Measurements from ENCODE around the gene LPP. TPM values are rescaled to one million over a fixed set of nuclear protein-coding genes. Genes with fewer than 3 reads are reported as not detected.

Gene LPP
- total and polyA plus RNA-seq, 2 donors (not counting 1 experiment from before 2014, with no cell fraction given): 7.6 to 81.7 TPM

DNA sequence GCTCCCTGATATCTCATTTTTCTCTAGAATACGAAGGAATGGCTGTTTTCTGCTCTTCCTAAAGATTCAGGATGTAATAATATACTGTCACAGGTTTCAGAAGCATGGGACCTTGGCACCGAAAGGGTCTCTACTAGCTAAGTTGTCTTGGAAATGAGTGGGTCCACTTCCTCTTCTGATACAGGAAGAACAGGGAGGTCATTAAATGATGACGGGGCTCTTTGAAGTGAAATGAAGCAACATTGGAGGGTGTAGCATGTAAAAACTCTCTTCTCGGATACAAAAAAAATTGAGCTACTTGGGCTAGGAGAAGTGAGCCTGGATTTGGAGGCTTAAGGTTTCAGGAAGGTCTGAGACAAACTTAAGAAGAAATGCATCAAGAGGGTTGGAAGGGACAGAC lies 668.0 kb downstream of the LPP start:
- no peak overlapping the region for H3K27ac ChIP-seq (ENCODE audit: low read length in 2 of 2)
- H3K4me3 ChIP-seq (ENCODE audit: control extremely low read depth in 1 of 5, extremely low read depth in 1 of 5, insufficient read depth in 1 of 5, low read depth in 2 of 5, low read length in 4 of 5): no peak overlapping the region
- no peaks in the 10 kb centered on the region for H3K9me3 ChIP-seq (ENCODE audit: control extremely low read depth in 1 of 3, control insufficient read depth in 2 of 3, insufficient read depth in 1 of 3, low read length in 2 of 3)
- no peak for DNase-seq
- H3K27me3 Mint-ChIP-seq: no peaks in the 10 kb centered on the region
- ChIA-PET CTCF (no interaction called here), POLR2A (no interaction called here)
- H3K4me1 Mint-ChIP-seq: no peaks in the 10 kb centered on the region
- intact Hi-C loops (cut with micrococcal nuclease): no loop called here
- no peaks in the 10 kb centered on the region for H3K36me3 ChIP-seq (replicated peaks in 1 of 2; ENCODE audit: control extremely low read depth in 1 of 2, control insufficient read depth in 1 of 2, extremely low read depth in 1 of 2, insufficient read depth in 2 of 2, low read length in 1 of 2)
- no peaks in the 10 kb centered on the region for H4K20me1 ChIP-seq (ENCODE audit: control insufficient read depth, insufficient read depth, low read length, poor library complexity, severe bottlenecking)
- H3K4me1 ChIP-seq (ENCODE audit: control insufficient read depth in 2 of 2, insufficient read depth in 2 of 2, low read length in 2 of 2): no peaks in the 10 kb centered on the region
- H2AFZ ChIP-seq (ENCODE audit: insufficient read depth, low read depth, low read length, poor library complexity, severe bottlenecking): no peak overlapping the region
- H3K4me2 ChIP-seq (replicated peaks; ENCODE audit: low read depth, low read length, poor library complexity, severe bottlenecking): no peak overlapping the region
- no peak for ATAC-seq (ENCODE audit: low read depth)
- no peak overlapping the region for H3K9ac ChIP-seq (ENCODE audit: low read length)
- H3K4me3 Mint-ChIP-seq: no peak overlapping the region
- H3K79me2 ChIP-seq (ENCODE audit: control insufficient read depth, insufficient read depth, low read length): no peaks in the 10 kb centered on the region
- 67% methylated on average over 2 of the region's 4 CpGs for WGBS (ENCODE audit: insufficient coverage)
- no peak overlapping the region for H3K27ac Mint-ChIP-seq
- no peaks in the 10 kb centered on the region for H3K9me3 Mint-ChIP-seq (ENCODE audit: insufficient read depth)
- no peaks in the 10 kb centered on the region for H3K27me3 ChIP-seq (replicated peaks in 1 of 4; ENCODE audit: control extremely low read depth in 1 of 4, control insufficient read depth in 3 of 4, insufficient read depth in 4 of 4, low read length in 3 of 4)
- TF ChIP-seq EZH2 (IDR thresholded peaks at IDR 0.05; ENCODE audit: borderline replicate concordance, insufficient read depth, low read depth, low read length, poor library complexity, severe bottlenecking): no peak
- TF ChIP-seq, protein P1, sequence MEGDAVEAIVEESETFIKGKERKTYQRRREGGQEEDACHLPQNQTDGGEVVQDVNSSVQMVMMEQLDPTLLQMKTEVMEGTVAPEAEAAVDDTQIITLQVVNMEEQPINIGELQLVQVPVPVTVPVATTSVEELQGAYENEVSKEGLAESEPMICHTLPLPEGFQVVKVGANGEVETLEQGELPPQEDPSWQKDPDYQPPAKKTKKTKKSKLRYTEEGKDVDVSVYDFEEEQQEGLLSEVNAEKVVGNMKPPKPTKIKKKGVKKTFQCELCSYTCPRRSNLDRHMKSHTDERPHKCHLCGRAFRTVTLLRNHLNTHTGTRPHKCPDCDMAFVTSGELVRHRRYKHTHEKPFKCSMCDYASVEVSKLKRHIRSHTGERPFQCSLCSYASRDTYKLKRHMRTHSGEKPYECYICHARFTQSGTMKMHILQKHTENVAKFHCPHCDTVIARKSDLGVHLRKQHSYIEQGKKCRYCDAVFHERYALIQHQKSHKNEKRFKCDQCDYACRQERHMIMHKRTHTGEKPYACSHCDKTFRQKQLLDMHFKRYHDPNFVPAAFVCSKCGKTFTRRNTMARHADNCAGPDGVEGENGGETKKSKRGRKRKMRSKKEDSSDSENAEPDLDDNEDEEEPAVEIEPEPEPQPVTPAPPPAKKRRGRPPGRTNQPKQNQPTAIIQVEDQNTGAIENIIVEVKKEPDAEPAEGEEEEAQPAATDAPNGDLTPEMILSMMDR (IDR thresholded peaks at IDR 0.05): no peak

DNA sequence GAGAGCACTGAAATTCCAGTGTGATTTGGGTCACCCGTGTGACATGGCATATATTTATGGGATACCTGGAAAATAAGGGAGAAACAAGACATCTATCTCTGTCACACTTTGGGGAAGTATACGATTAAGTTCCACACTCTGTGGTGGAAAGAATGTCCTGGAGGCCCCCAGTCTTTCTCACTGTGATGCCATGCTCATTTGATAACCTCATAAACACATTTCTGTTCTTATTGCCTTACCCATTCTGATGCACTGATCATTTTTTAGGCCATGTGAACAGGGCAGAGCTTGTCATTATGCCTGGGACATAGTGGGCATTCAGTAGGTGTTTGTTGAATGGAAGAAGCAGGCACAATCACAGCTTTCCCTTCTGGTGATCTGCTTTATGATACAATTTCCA lies 668.5 kb downstream of the LPP start:
- ATAC-seq (ENCODE audit: low read depth): no peak
- H3K27ac ChIP-seq (ENCODE audit: low read length in 2 of 2): no peak overlapping the region
- no peaks in the 10 kb centered on the region for H3K36me3 ChIP-seq (replicated peaks in 1 of 2; ENCODE audit: control extremely low read depth in 1 of 2, control insufficient read depth in 1 of 2, extremely low read depth in 1 of 2, insufficient read depth in 2 of 2, low read length in 1 of 2)
- H3K4me1 Mint-ChIP-seq: no peaks in the 10 kb centered on the region
- no peaks in the 10 kb centered on the region for H3K4me1 ChIP-seq (ENCODE audit: control insufficient read depth in 2 of 2, insufficient read depth in 2 of 2, low read length in 2 of 2)
- POLR2A ChIA-PET: no interaction called here
- H4K20me1 ChIP-seq (ENCODE audit: control insufficient read depth, insufficient read depth, low read length, poor library complexity, severe bottlenecking): no peaks in the 10 kb centered on the region
- no peaks in the 10 kb centered on the region for H3K27me3 Mint-ChIP-seq
- intact Hi-C loops (cut with micrococcal nuclease): no loop called here
- no peak overlapping the region for H3K9ac ChIP-seq (ENCODE audit: low read length)
- H3K9me3 Mint-ChIP-seq (ENCODE audit: insufficient read depth): no peaks in the 10 kb centered on the region
- TF ChIP-seq, protein P1 (IDR thresholded peaks at IDR 0.05): no peak
- no peak for TF ChIP-seq EZH2 (IDR thresholded peaks at IDR 0.05; ENCODE audit: borderline replicate concordance, insufficient read depth, low read depth, low read length, poor library complexity, severe bottlenecking)
- CTCF ChIA-PET: no interaction called here
- no peak overlapping the region for H3K4me2 ChIP-seq (replicated peaks; ENCODE audit: low read depth, low read length, poor library complexity, severe bottlenecking)
- no peak overlapping the region for H2AFZ ChIP-seq (ENCODE audit: insufficient read depth, low read depth, low read length, poor library complexity, severe bottlenecking)
- no peak overlapping the region for H3K4me3 Mint-ChIP-seq
- H3K4me3 ChIP-seq (ENCODE audit: control extremely low read depth in 1 of 5, extremely low read depth in 1 of 5, insufficient read depth in 1 of 5, low read depth in 2 of 5, low read length in 4 of 5): no peak overlapping the region
- WGBS (ENCODE audit: insufficient coverage): no CpG with 5 or more reads among the region's 2 CpGs
- no peaks in the 10 kb centered on the region for H3K27me3 ChIP-seq (replicated peaks in 1 of 4; ENCODE audit: control extremely low read depth in 1 of 4, control insufficient read depth in 3 of 4, insufficient read depth in 4 of 4, low read length in 3 of 4)
- no peaks in the 10 kb centered on the region for H3K79me2 ChIP-seq (ENCODE audit: control insufficient read depth, insufficient read depth, low read length)
- no peak for DNase-seq
- H3K27ac Mint-ChIP-seq: no peak overlapping the region
- H3K9me3 ChIP-seq (ENCODE audit: control extremely low read depth in 1 of 3, control insufficient read depth in 2 of 3, insufficient read depth in 1 of 3, low read length in 2 of 3): no peaks in the 10 kb centered on the region
